ENCODE results near the gene PDE6H.

GRCh38 chr12:14948672-14949071 is 24.2 kb upstream of the PDE6H start:
- TF ChIP-seq CTCF (IDR thresholded peaks at IDR 0.05) (no peak), POLR2A (IDR thresholded peaks at IDR 0.05) (peak in 1 of 2 donors; percentile 81)
